ENCODE results near the gene MPO. TPM values are rescaled to one million over a fixed set of nuclear protein-coding genes. Genes with fewer than 3 reads are reported as not detected.

The MPO gene
- total and polyA plus RNA-seq, 2 donors (not counting 1 experiment from before 2014, with no cell fraction given), result 0.01 TPM; not detected in 1

GRCh38 chr17:58273453-58274104 lies 7.2 kb downstream of the MPO start:
- Histone ChIP-seq H3K4me1 (ENCODE audit: control insufficient read depth, extremely low read depth, insufficient read depth, low read length) (no peaks in the 10 kb centered on the region), H3K9ac (ENCODE audit: insufficient read depth, low read length) (no peak overlapping the region), H3K9me3 (ENCODE audit: control insufficient read depth, insufficient read depth, low read depth, low read length) (no peaks in the 10 kb centered on the region), H3K27me3 (ENCODE audit: control insufficient read depth, insufficient read depth, low read length) (no peaks in the 10 kb centered on the region), H3K79me2 (ENCODE audit: control insufficient read depth, insufficient read depth, low read length) (no peaks in the 10 kb centered on the region), H3K27ac (ENCODE audit: insufficient read depth, low read length) (no peak overlapping the region), H4K20me1 (ENCODE audit: control insufficient read depth, extremely low read depth, insufficient read depth, low read length) (no peaks in the 10 kb centered on the region), H2AFZ (ENCODE audit: low read length) (no peak overlapping the region), H3K4me3 (replicated peaks in 1 of 4; ENCODE audit: control extremely low read depth in 1 of 4, insufficient read depth in 1 of 4, low read depth in 3 of 4, low read length in 4 of 4) (no peak overlapping the region), H3K4me2 (ENCODE audit: extremely low read depth, insufficient read depth, low read length) (no peak overlapping the region), H3K36me3 (ENCODE audit: control insufficient read depth, insufficient read depth, low read length) (no peaks in the 10 kb centered on the region)
- no peak for DNase-seq (ENCODE audit: low read depth in 2 of 2)
- TF ChIP-seq CTCF (conservative IDR thresholded peaks at IDR 0.05 in 1 of 2, IDR thresholded peaks at IDR 0.05 in 1 of 2; ENCODE audit: low read depth in 1 of 2, low read length in 2 of 2) (no peak), EZH2 (IDR thresholded peaks at IDR 0.05; ENCODE audit: low read length, missing control alignments) (no peak)

- Histone ChIP-seq H3K4me1 (ENCODE audit: control insufficient read depth, extremely low read depth, insufficient read depth, low read length) (no peaks in the 10 kb centered on the region), H3K9me3 (ENCODE audit: control insufficient read depth, insufficient read depth, low read depth, low read length) (no peaks in the 10 kb centered on the region), H4K20me1 (ENCODE audit: control insufficient read depth, extremely low read depth, insufficient read depth, low read length) (no peaks in the 10 kb centered on the region), H3K4me2 (ENCODE audit: extremely low read depth, insufficient read depth, low read length) (no peak overlapping the region), H3K27ac (ENCODE audit: insufficient read depth, low read length) (no peak overlapping the region), H3K79me2 (ENCODE audit: control insufficient read depth, insufficient read depth, low read length) (no peaks in the 10 kb centered on the region), H3K4me3 (replicated peaks in 1 of 4; ENCODE audit: control extremely low read depth in 1 of 4, insufficient read depth in 1 of 4, low read depth in 3 of 4, low read length in 4 of 4) (no peak overlapping the region), H3K27me3 (ENCODE audit: control insufficient read depth, insufficient read depth, low read length) (no peaks in the 10 kb centered on the region), H2AFZ (ENCODE audit: low read length) (no peak overlapping the region), H3K36me3 (ENCODE audit: control insufficient read depth, insufficient read depth, low read length) (no peaks in the 10 kb centered on the region), H3K9ac (ENCODE audit: insufficient read depth, low read length) (no peak overlapping the region)
- TF ChIP-seq CTCF (conservative IDR thresholded peaks at IDR 0.05 in 1 of 2, IDR thresholded peaks at IDR 0.05 in 1 of 2; ENCODE audit: low read depth in 1 of 2, low read length in 2 of 2), result no peak
- TF ChIP-seq EZH2 (IDR thresholded peaks at IDR 0.05; ENCODE audit: low read length, missing control alignments), result no peak
- no peak for DNase-seq (ENCODE audit: low read depth in 2 of 2)
These were observed 8.1 kb downstream of the MPO start for GRCh38 chr17:58272367-58273280.

- H3K9me3 ChIP-seq (ENCODE audit: control insufficient read depth, insufficient read depth, low read depth, low read length), result no peaks in the 10 kb centered on the region
- H3K27me3 ChIP-seq (ENCODE audit: control insufficient read depth, insufficient read depth, low read length), result no peaks in the 10 kb centered on the region
- H3K9ac ChIP-seq (ENCODE audit: insufficient read depth, low read length), result no peak overlapping the region
- no peak for DNase-seq (ENCODE audit: low read depth in 2 of 2)
- no peaks in the 10 kb centered on the region for H3K4me1 ChIP-seq (ENCODE audit: control insufficient read depth, extremely low read depth, insufficient read depth, low read length)
- H2AFZ ChIP-seq (ENCODE audit: low read length), result no peak overlapping the region
- no peak overlapping the region for H3K4me3 ChIP-seq (replicated peaks in 1 of 4; ENCODE audit: control extremely low read depth in 1 of 4, insufficient read depth in 1 of 4, low read depth in 3 of 4, low read length in 4 of 4)
- no peak overlapping the region for H3K4me2 ChIP-seq (ENCODE audit: extremely low read depth, insufficient read depth, low read length)
- H4K20me1 ChIP-seq (ENCODE audit: control insufficient read depth, extremely low read depth, insufficient read depth, low read length), result no peaks in the 10 kb centered on the region
- TF ChIP-seq EZH2 (IDR thresholded peaks at IDR 0.05; ENCODE audit: low read length, missing control alignments), result no peak
- no peak for TF ChIP-seq CTCF (conservative IDR thresholded peaks at IDR 0.05 in 1 of 2, IDR thresholded peaks at IDR 0.05 in 1 of 2; ENCODE audit: low read depth in 1 of 2, low read length in 2 of 2)
- no peak overlapping the region for H3K27ac ChIP-seq (ENCODE audit: insufficient read depth, low read length)
- H3K79me2 ChIP-seq (ENCODE audit: control insufficient read depth, insufficient read depth, low read length), result no peaks in the 10 kb centered on the region
- H3K36me3 ChIP-seq (ENCODE audit: control insufficient read depth, insufficient read depth, low read length), result no peaks in the 10 kb centered on the region
These were observed 9.4 kb downstream of the MPO start for GRCh38 chr17:58271216-58271931.
